HG02642 (cell line): ENCODE data around the gene P2RY12.
A peak's percentile ranks its signal among the peaks of the same experiment; 100 is the strongest.
"Not testable (repeated sequence)": the region's sequence is repeated elsewhere in the genome, so short reads cannot be mapped to it uniquely, and the experiment has no call there.

Experiments
- ATAC-seq: cut with Tn5 transposase; IDR thresholded peaks from one replicate; pipeline ENCODE4 v1.9.1; 2021; ENCODE audit warnings: mild to moderate bottlenecking; ENCODE audit not compliant: unreplicated experiment, poor library complexity

The P2RY12 gene

GRCh38 chr3:151393941-151394340 lies 9.4 kb upstream of the P2RY12 start:
- no peak for ATAC-seq

DNA sequence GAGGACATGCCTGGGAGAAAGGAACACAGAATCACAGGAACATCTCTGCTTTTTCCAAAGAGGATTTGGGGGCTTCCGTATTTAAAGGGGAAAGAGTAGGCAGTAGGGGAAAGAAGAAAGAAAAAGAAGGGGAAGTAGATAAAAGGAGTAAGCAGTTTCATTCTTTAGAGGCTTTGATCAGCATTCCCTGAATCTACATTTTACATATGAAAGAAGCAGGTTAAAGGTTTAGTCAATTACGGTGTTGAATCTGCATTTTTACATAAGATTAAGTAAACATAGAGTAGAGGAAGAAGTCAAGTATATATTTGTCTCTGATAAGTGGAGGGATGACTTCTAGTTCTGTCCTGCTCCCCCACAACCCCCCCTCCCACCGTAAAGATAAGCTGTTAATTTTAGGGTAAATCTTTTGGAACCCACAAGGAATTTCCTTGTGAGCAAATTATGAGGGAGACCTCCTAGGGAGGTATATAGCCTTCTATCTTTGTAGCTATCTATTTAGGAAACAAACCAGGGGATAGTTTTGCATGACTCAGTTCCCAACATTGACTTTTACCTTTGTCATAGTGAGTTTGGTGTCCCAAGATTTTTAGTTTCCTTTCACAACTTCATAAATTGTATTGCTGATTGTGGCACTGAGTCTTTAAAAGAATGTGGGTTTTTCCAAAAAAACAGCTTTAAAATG lies 8.7 kb upstream of the P2RY12 start:
- ATAC-seq, result no peak

GRCh38 chr3:151392191-151392590 lies 7.6 kb upstream of the P2RY12 start:
- not testable (repeated sequence) for ATAC-seq

DNA sequence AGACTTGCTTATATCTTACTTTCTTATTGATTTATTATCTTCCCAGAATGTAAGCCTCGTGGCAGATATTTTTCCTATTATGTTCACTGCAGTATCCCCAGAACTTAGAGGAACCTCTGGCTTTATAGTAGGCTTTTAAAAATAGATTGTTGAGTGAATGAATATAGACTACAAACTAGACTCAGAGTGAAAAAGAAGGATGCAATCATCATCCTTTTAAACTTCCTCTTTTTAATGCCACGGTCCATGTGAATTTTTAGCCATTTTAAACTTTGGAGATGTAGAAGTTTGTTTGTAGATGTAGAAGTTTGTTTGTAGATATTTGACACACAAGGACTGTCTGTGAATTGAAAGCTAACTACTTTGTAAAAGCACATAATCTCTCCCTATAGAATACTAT lies 7.2 kb upstream of the P2RY12 start:
- no peak for ATAC-seq

DNA sequence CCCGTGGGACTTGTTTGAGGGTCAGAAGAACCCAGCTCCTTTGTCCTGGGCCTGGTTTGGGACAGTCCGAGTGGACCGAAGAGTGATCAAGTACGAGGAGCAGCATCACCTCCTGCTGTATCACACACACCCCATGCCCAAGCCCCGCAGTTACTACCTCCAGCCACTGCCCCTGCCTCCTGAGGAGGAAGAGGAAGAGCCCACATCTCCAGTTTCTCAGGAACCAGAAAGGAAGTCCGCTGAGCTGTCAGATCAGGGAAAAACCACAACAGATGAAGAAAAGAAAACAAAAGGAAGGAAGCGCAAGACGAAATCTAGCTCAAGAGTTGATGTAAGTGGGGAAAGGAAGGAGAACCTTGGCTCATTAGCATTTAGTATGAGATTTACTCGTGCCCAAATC lies 3.3 kb upstream of the P2RY12 start:
- no peak for ATAC-seq

- no peak for ATAC-seq
Observed at GRCh38 chr3:151387432-151387831, 2.9 kb upstream of the P2RY12 start.

DNA sequence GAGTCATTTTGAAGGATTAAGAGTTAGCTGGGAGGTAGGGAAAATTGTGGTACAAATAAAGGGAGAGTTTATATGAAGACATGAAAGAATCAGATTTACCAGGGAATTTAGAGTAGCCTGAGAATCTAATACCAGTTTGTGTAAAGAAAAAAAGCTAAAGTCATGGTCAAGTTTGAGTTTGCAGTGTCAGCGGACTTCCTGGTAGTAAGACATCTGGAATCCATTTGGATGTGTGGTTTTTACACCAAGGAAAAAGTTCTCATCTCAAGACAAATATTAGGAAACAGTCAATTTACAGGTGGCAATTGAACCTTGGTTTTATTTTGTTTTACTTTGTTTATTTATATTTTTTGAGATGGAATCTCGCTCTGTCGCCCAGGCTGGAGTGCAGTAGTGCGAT lies 1.5 kb upstream of the P2RY12 start:
- ATAC-seq, result no peak

- no peak for ATAC-seq
Observed at GRCh38 chr3:151383956-151384355, 597 bp downstream of the P2RY12 start.

DNA sequence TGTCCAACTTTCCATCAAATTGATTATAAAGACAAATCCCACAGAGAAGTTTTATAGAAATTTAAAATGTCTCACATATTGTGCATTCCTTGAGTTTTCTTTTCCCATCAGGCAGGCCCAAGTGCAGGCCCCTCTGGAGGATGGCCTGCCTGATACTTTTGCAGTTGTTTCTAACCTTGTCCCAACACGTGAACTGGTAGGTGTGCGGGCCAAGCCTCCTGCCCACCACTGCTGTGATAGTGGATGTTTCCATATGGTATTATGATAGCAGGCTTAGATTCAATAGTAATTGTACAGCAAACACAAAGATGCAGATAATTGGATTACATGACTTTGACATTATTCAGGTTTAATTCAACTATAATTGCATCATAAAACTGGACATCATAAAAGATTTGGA lies 1.4 kb downstream of the P2RY12 start:
- ATAC-seq, result no peak

GRCh38 chr3:151382671-151383070 lies 1.9 kb downstream of the P2RY12 start:
- peak; percentile 49 for ATAC-seq

DNA sequence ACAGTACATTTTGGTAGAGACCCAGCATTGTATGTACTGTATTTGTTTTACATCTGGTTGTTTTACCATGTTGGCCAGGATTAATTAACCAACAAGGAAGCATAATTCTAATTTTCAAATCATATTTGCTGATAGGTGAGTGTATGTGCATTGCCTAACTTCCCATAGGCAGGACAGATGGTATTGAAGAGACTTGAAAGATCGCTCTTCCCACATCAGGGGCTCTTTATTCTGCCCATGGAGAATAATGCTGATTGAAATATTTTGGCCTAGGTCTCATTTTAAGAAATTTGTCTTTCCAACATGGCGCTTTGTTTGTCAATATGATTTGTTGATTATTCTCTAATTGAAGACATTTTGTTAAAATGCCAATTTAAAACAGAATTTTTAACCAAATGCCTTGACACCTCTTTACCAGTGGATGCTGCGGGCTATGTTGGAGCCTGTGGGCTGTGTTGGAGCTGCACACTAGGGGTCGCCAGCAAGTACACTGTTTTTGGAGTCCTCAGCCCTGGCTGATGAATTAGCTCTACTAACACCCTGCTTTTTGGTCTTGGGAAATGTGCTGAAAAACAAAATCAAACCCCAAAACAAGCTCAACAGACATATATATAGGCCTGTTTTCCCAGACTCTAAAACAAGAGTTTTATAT lies 5.3 kb downstream of the P2RY12 start:
- peak; percentile 43 for ATAC-seq

DNA sequence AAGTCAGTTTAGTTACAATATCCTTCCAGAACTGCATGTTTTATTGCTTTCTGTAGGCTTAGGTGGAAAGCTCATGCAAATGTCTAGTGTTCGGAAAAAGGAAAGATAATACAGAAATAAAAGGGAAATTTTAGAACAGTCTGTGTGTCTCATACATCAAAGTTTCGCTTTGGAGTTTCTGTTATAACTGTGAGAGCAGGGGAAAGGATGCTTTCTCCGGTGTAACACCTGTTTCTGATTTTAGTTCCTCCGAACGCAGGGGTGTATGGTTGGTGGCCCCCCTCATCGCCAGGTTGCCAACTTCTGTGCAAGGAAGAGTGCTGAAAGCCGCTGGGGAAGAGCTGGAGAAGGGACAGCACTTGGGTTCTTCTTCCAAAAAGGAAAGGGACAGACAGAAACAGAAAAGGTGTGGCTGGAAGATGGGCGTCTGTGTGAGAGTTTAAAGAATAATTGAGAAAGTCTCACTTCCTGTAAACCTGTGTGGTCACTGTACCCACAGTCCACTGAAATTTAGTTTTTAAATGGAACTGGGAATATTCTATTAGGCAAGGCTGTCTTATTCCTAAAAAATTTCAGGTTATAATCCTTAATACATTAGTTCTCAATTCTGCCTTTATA lies 6.7 kb downstream of the P2RY12 start:
- ATAC-seq, result peak; percentile 39

DNA sequence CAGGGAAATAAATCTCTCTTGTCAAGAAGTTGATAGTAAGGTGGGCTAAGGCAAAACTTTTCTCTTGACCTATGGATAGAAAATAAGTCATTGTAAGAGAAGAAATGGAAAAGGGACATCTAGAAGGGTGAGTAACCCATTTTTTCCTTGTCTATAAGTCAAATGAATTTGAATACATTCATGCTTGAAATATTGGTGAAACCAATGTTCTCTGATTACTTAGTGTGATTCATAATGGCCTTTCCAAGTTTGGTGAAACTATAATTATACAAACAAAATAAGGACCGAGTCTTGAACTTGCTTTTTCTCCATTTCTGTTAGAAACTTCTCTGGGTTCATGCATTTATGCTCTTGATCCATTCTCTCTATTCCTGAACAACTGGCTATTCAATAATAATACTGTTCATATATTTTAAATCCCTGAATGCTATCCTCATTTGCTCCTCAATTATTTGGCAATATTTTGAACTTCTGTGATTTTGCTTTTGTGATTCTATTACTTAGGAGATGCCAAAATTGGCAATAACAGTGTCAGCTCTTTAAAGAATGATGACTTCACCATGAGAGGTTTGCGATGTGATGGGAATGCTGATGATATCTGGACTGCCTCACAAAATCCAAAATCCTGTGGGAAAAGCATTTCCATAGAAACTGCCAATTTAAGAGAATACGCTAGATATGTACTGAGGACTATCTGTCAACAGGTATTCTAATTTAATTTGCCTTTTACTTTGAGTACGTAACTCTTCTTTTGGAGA lies 12.3 kb downstream of the P2RY12 start:
- no peak for ATAC-seq

DNA sequence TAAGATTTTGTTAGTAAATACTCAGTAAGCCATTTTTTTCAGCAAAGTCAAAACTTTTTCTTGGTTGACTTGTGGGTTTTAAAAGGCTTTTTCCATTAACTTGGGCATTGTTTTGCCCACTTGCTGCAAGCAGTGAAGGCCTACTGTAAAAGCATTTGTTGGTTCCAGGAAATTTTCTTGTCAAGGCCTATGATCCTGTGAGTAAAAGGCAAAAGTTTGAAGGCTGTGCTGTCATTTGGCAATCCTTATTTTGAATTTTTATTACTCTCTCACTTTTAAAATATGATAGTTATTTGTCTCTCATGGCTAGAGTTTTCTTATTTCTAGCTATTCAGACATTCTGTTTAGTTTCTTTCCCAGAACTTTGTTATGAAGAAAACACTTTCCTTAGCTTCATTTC lies 13.0 kb downstream of the P2RY12 start:
- ATAC-seq, result no peak

- no peak for ATAC-seq
Observed at GRCh38 chr3:151367448-151367847, 17.1 kb downstream of the P2RY12 start.

- no peak for ATAC-seq
Observed at GRCh38 chr3:151366993-151367392, 17.6 kb downstream of the P2RY12 start.

DNA sequence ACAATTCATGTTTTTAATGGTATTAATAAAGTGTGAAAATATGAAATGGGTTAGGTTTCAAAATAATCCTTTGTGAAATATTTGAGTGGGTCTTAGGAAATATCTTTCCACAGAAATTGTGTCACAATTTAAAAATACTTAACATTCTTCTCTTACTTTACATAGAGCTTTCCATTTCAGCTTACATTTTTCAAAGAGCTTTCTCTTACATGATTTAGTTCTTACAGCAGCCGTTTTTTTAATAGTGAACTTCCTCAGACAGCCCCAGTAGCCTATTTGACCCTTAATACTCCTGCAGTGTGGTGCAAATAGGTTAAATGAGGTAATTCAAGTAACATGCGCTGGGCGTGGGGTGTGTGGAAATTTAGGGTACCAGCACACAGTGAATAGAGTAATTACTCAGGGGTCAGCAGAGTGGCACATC lies 21.8 kb downstream of the P2RY12 start:
- ATAC-seq, result no peak

GRCh38 chr3:151357463-151357850 lies 27.1 kb downstream of the P2RY12 start:
- ATAC-seq, result no peak

DNA sequence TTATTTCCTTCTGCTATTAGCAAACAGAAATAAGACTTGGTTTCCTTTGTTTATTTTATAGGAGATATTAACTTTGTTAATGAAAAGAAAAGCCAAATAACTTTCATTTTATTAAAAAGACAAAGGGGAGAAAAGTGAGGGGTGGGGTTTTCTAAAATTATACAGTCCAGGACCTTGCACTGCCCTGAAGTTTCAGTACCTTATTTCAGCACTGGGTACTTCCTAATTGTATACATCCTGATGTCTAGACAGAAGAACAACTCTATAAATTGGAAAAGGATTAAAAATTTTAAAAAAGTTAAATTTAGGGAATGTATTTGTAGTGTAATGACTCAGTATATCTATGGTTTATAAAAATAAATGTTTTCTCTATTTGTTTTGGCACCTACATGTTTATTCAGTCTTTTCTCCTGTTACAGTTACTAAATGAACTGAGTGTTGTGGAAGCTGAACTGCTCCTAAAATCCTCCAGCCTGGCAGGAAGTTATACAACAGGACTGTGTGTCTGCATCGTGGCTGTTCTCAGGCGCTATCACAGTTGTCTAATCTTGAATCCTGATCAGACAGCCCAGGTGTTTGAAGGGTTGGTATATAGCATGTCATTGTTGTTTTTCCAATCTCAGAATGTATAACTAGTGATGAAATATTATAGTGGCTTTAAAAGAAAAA lies 27.6 kb downstream of the P2RY12 start:
- no peak for ATAC-seq

DNA sequence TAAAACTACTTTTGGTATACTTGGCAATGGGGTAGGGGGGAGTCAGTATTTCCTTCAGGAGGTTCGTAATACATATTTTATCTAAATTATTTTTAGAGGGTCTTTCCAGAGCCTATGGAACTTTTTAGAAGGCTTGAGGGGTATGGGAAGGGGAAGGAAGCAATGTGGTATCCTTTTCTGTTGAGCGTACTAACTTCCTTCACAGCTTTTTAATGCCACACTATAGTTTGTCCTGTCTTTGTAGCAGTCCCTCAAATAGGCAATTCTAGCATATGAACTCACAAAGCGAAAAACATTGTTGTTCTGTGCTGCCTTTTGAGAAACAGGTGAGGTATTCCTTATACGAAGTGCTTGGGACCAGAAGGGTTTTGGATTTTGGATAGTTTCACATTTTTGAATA lies 32.9 kb downstream of the P2RY12 start:
- peak; percentile 29 for ATAC-seq

- ATAC-seq, result peak; percentile 78
Observed at GRCh38 chr3:151351219-151351618, 33.3 kb downstream of the P2RY12 start.
